Mucosa of stomach (tissue), 1 donor: ENCODE data around the gene TTC39A.
A peak's percentile ranks its signal among the peaks of the same experiment; 100 is the strongest.

Source experiments
- H3K27me3 ChIP-seq: one replicate; pipeline ENCODE4 v1.7.0; 2013; ENCODE audit warnings: mild to moderate bottlenecking, low read length; ENCODE audit not compliant: control insufficient read depth, insufficient read depth
- H3K36me3 ChIP-seq: one replicate; pipeline ENCODE4 v1.7.0; 2013; ENCODE audit warnings: low read length; ENCODE audit not compliant: control insufficient read depth, insufficient read depth
- H3K4me1 ChIP-seq: one replicate; pipeline ENCODE4 v1.7.0; 2013; ENCODE audit warnings: mild to moderate bottlenecking, low read length; ENCODE audit not compliant: control insufficient read depth, insufficient read depth
- H3K4me3 ChIP-seq: one replicate; pipeline ENCODE4 v1.7.0; 2013; ENCODE audit warnings: low read length
- H3K9ac ChIP-seq: one replicate; pipeline ENCODE4 v1.7.0; 2013; ENCODE audit warnings: mild to moderate bottlenecking, low read length, moderate library complexity
- H3K9me3 ChIP-seq: one replicate; pipeline ENCODE4 v1.7.0; 2013; ENCODE audit warnings: mild to moderate bottlenecking, low read length, moderate library complexity; ENCODE audit not compliant: control insufficient read depth
- donor health status: Pancreatic carcinoma.

TTC39A gene

DNA sequence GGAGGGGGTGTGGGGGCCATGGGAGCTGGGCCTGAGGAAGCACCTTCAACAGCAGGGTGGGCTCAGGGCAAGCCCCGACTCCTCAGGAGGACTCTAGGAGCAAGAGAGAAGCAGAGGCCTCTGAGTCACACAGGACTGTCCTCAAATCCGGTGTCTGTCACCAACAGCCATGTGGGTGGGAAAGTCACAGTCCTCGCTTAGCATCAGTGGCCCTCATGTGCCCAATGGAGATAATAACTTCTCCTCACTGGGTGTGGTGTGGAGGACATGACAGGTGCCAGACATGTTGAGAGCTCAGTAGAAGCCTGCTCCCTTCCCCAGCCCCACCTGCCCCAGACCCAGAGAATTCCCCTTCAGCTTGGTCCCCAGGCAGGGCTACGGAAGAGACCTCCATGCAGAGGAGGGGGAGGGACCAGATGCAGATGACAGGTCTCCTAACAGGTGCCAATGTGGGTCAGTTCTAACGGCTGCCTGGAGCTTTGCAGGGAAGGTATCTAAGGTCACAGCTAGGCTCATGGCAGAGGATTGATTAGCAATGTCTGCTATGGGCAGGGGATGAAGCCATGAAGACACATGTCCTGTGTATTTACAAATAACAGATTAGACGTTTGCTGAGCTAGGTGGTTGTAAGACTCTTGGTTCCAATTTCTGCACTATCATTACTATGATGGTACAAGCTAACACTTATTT is 30.2 kb downstream of the TTC39A start:
- H3K36me3 ChIP-seq, result peaks cover 3% of the 10 kb centered on the region
- H3K27me3 ChIP-seq, result no peaks in the 10 kb centered on the region
- no peak overlapping the region for H3K9ac ChIP-seq
- H3K4me3 ChIP-seq, result no peak overlapping the region
- peaks cover 37% of the 10 kb centered on the region for H3K4me1 ChIP-seq
- no peaks in the 10 kb centered on the region for H3K9me3 ChIP-seq

DNA sequence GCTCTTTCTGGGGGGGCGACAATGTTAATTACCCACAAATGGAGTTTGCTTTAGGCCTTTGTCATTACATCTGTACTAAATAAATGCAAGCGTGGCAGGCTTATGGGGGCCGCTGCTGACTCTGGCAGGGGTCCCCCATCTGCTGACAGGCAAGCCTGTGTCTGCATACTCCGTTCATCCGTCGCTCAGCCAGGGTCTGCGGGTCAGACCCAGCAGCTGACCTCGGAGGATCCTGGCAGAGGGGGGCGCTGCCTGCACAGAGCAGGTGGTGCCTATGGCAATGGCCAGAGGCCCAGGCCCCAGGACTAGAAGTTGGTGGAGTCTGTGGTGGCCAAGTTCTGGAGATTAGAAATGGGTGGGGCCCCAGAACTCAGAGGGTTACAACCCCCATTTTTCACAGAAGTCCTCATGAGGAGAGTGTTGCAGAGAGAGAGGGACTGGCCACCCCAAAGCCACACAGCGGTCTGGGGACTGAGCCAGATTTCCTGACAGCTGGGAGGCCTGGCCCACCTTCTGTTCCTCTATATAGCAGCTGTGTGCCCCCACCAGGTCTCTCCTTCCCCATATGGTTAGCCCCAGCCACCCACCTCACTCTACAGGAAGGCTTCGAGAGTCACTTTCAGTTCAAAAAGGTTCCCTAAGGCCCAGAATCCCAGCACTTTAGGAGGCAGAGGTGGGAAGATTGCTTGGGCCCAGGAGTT is 31.0 kb downstream of the TTC39A start:
- peaks cover 34% of the 10 kb centered on the region for H3K4me1 ChIP-seq
- H3K36me3 ChIP-seq, result no peaks in the 10 kb centered on the region
- no peaks in the 10 kb centered on the region for H3K9me3 ChIP-seq
- H3K27me3 ChIP-seq, result no peaks in the 10 kb centered on the region
- no peak overlapping the region for H3K9ac ChIP-seq
- no peak overlapping the region for H3K4me3 ChIP-seq

DNA sequence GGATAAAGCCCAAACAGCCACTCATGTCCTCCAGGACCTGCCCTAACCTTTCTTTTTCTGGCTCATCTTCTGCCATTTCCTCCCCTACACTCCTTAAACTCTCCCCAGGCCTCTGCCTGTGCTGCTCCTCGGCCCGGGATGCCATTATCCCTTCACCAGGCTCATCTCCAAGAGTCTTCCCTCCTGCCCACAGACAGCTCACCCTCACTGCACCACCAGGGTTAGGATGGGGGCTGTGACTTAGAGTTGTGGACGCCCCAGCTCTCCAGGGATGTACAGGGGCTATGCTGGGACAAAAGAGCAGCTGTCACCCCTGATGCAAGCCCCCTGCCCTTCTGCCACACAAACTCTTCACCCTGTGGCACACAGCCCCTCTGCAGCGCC is 32.0 kb downstream of the TTC39A start:
- Histone ChIP-seq H3K4me1 (peaks cover 24% of the 10 kb centered on the region), H3K27me3 (no peaks in the 10 kb centered on the region), H3K36me3 (no peaks in the 10 kb centered on the region), H3K9me3 (no peaks in the 10 kb centered on the region), H3K4me3 (no peak overlapping the region), H3K9ac (no peak overlapping the region)

DNA sequence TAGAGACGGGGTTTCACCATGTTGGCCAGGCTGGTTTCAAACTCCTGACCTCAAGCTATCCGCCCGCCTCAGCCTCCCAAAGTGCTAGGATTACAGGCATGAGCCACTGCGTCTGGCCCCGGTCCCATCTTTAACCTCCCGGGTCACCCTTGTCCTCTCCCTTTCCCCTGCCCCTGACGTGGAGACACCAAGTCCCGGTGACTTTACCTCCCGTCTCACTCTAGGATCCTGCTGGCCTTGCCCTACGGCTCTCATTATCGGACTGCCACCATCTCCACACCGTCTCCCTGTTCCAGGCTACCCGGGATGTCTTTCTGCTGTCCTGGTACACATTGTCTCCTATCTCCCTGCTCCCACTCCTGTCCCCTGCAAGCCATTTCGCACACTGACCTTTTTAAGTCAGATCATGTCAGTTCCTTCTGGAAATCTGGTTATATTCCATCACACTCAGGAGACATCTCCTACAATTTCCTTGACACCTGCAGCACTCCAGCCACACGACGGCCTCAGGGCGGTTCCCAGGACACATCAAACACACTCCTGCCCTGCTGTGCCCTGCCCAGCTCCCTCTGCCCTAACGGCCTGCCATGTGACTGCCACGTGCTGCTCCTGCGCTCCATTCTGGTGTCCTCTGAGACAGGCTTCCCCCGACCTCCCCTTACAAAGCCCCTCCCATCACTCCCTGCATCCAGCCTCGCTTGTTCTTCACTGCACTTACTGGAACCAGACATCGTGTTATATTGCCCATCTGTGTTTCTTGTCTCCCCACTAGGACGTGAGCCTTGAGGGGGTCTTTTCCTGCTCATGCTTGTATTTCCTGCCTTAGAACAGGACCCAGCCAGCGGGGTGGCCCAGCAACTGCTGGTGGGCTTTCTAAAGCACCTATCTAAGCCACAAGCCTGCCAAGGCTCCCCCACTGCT is 32.7 kb downstream of the TTC39A start:
- Histone ChIP-seq H3K9me3 (no peaks in the 10 kb centered on the region), H3K4me1 (peaks cover 23% of the 10 kb centered on the region), H3K36me3 (no peaks in the 10 kb centered on the region), H3K9ac (peak overlapping the region; percentile 46), H3K27me3 (no peaks in the 10 kb centered on the region), H3K4me3 (no peak overlapping the region)

DNA sequence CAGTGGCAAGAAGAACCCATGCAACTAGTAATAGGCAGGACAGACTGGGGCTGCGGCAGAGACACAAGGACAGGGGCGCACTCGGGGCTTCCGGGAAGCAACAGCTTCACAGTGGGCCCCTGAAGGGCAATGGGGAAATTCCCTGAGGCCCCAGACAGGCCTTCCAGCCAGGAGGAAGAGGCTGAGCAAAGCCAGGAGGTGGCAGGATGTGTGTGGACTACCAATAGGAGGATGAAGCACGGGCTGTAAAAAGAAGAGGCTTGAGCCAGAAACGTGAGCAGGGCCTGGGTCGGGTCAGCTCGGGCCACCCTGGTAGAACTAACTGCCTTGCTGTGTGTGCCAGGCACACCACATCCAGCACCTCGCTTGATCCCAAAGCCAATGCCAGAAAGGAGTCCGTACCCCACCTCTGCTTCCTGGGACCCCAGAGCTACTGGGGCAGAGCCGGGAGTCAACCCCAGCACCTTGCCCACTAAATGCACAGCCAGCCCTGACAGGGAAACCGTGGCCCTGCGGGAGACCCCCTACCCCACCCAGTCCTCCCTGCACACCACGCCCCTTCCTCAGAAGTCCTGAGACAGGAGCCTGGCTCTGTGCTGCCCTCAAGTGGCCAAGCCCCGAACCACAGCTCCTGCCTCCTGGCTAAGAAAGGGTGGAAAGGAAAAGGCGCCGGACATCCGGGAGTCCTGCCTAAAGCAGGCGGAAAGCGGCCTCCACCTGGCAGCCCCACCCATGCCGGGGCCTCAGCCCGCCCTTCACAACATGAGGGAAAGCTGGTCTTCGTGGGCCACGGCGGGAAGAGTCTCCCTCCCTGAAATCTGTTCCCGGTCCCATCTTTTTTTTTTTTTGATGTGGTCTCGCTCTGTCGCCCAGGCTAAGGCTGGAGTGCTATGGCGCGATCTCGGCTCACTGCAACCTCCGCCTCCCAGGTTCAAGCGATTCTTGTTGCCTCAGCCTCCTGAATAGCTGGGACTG is 33.7 kb downstream of the TTC39A start:
- no peaks in the 10 kb centered on the region for H3K9me3 ChIP-seq
- H3K36me3 ChIP-seq, result no peaks in the 10 kb centered on the region
- H3K4me1 ChIP-seq, result peaks cover 23% of the 10 kb centered on the region
- H3K4me3 ChIP-seq, result no peak overlapping the region
- H3K9ac ChIP-seq, result peak overlapping the region; percentile 46
- H3K27me3 ChIP-seq, result no peaks in the 10 kb centered on the region

DNA sequence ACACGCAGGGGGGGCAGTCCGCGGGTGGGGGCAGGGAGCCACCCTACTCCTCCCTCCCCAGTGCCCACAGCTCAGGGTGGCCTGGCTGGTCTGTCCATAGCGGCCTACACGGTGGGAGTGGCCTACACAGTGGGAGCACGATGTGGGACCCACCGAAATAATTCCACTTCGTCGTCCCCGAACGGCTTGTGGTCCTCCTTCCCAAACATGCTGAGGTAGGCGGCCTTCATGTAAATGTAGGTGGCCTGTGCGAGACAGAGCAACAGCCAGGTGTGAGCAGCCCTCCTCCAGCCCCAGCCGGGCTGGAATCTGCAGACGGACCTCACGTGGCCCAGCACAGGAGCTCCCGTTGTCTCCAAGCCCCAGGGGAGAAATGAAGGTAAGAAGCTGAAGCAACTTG is 34.4 kb downstream of the TTC39A start:
- Histone ChIP-seq H3K36me3 (no peaks in the 10 kb centered on the region), H3K4me1 (peaks cover 23% of the 10 kb centered on the region), H3K27me3 (no peaks in the 10 kb centered on the region), H3K9ac (no peak overlapping the region), H3K4me3 (no peak overlapping the region), H3K9me3 (no peaks in the 10 kb centered on the region)

DNA sequence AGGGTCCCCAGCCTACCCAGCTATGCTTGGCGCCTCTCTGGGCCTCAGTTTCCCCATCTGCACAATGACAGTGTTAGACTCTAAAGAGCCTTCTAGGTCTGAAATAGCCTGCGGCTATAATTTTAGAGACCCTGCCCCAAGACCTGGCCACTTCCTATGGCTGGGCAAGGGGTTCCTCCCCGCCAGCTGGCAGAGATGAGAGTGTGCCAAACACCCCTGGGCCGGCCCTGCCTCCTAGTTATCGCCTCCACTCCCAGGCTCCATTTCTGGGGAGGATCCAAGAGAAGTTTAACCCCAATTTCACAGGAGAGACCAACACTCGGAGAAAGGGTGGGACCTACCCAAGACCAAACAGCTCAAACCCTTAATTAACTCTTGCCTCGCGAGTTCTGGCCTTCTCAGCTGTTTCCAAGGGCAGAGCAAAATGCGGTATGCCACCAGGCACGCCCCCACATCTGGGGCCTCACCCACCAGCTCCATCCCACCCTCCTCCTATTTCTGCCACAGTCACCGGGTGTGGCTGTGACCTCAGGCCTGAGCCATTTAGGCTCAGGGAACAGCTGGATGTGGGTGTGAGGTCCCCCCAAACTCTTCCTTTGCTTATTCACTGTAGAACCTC is 35.7 kb downstream of the TTC39A start:
- peaks cover 23% of the 10 kb centered on the region for H3K4me1 ChIP-seq
- H3K36me3 ChIP-seq, result no peaks in the 10 kb centered on the region
- H3K9ac ChIP-seq, result no peak overlapping the region
- H3K4me3 ChIP-seq, result no peak overlapping the region
- no peaks in the 10 kb centered on the region for H3K9me3 ChIP-seq
- no peaks in the 10 kb centered on the region for H3K27me3 ChIP-seq

DNA sequence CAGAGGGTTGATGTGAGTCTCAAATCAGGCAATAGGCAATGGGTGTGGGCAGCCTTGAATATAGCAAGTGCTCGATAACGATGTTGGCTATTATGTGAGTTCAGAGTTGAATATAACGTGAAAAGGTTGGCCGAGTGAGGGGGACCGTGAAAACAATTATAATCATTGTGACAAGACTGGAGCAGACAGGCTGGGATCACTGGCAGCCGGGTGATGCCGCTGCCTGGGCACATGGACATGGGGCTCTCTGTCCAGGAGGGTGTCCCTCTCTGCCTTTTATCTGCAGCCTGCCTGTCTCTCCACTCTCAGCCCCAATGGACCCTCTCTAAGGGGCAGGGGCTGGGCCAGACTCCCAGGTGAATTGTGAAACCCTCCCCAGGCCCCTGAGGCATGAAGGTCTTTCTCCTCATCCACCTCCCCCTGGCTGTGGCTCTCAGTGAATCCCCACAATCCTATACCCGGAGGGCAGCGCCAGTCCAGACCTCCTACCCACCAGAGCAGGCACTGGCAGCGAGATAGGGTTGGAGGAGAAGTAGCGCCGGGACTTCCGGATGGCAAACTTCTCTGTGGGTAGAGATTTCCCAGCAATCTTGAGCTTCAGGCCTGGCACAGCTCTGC is 36.4 kb downstream of the TTC39A start:
- Histone ChIP-seq H3K4me3 (no peak overlapping the region), H3K36me3 (no peaks in the 10 kb centered on the region), H3K4me1 (peaks cover 23% of the 10 kb centered on the region), H3K9ac (no peak overlapping the region), H3K27me3 (no peaks in the 10 kb centered on the region), H3K9me3 (no peaks in the 10 kb centered on the region)

DNA sequence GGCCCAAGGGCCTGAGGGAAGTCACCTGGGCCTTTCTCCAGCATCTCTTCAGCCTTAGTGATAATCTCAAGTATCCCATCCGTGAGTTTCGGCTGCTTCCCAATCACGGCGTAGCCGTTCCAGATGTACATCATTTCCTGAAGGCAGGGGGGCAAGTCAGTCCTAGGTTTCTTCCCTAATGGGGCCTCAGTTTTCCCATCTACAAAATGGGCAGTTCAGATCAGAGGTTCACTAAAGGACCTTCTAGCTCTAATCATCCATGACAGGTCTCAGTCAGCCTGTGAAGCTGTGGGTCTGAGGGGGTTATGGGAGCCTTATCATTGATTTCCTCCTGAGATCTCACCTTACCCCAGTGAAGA is 39.9 kb downstream of the TTC39A start:
- Histone ChIP-seq H3K4me3 (no peak overlapping the region), H3K4me1 (peaks cover 5% of the 10 kb centered on the region), H3K36me3 (peaks cover 10% of the 10 kb centered on the region), H3K9ac (no peak overlapping the region), H3K9me3 (no peaks in the 10 kb centered on the region), H3K27me3 (no peaks in the 10 kb centered on the region)

DNA sequence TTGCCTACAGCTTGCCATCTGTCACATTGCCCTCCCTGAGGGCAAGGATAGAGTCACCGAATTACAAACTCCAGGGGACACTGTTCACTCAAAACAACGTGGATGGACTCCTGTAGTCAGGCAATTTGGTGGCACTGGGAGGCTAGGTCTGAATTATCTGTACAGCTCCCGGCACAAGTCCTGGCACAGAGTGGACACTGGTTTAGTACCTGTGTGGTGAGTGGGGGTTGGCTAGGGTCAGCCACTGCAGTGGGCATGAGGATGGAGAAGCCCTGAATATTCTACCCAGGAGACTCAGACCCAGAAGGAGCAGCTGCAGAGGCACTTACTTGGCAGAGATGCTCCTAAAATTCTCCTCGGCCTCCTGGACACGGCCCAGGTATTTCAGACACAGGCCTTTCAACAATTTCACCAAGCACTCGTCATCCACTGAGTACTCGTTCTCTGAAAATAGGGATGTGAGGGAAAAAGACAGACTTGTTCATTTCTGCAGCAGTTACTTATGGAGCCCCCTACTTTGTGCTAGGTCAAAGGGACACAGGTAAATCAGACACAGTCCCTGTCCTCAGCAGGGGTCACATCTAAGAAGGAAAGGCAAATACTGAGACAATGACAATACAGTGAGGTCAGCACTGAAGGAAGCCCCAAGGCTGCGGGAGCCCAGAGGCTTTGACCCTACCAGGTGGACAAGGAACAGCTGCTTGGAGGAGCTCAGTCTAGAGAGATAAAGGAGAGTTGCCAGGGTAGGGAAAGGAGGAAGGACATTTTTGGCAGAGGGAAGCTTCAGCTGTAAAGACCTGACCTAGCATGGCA is 40.5 kb downstream of the TTC39A start:
- Histone ChIP-seq H3K27me3 (no peaks in the 10 kb centered on the region), H3K4me3 (no peak overlapping the region), H3K4me1 (peaks cover 4% of the 10 kb centered on the region), H3K9ac (no peak overlapping the region), H3K9me3 (no peaks in the 10 kb centered on the region), H3K36me3 (peaks cover 10% of the 10 kb centered on the region)
